ENCODE measurements around the gene CIZ1. TPM values are rescaled to one million over a fixed set of nuclear protein-coding genes. Genes with fewer than 3 reads are reported as not detected.

Gene CIZ1
- total RNA-seq, 1 experiment from 2014 or later, result 62.7 TPM

DNA sequence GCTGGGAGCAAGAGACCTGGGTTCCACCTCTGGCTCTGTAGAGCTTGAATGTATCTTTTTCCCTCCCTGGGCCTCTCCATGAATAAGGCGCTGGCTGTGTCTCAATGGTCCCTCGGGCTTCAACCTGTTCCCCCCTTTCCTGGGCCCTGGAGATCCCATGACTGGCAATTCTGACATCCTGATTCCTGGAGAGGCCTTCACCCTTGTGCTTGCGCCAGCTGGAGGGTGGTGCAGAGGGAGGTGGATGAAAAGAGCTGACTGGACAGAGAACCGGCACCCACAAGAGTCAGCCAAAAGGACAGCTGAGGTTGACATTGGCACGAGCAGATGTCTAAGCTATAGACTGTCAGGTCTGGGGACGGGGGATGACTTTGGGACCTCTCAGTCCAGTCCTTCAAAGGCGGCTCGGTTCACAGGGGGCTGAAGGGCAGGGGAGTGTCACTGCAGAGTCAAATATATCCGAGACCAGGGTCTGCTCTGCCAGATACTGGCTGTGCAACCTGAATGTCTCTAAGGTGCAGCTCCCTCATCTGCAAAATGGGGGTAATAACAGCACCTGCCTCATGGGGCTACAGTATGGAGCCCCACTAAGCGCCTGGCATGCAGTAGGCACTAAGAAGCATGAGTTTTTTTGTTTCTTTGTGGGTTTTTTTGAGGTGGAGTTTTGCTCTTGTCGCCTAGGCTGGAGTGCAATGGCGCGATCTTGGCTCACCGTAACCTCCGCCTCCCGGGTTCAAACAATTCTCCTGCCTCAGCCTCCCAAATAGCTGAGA is 25.6 kb upstream of the CIZ1 start:
- no peaks in the 10 kb centered on the region for H3K79me2 ChIP-seq (ENCODE audit: low read length)
- no peak overlapping the region for H3K9ac ChIP-seq (ENCODE audit: low read length)
- H3K27ac ChIP-seq (ENCODE audit: low read length), result no peak overlapping the region
- no peak for DNase-seq
- H3K4me3 ChIP-seq (ENCODE audit: low read length), result no peak overlapping the region
- H3K9me3 ChIP-seq (ENCODE audit: low read length), result no peaks in the 10 kb centered on the region
- no peaks in the 10 kb centered on the region for H3K27me3 ChIP-seq (ENCODE audit: low read length)
- H3K9me2 ChIP-seq (replicated peaks; ENCODE audit: insufficient read depth, low read length), result no peaks in the 10 kb centered on the region
- H3K4me1 ChIP-seq (ENCODE audit: low read length), result peaks cover 12% of the 10 kb centered on the region
- H2AFZ ChIP-seq (ENCODE audit: low read length), result no peak overlapping the region
- no peaks in the 10 kb centered on the region for H3K36me3 ChIP-seq (ENCODE audit: insufficient read depth, low read length)
- H3K4me2 ChIP-seq (ENCODE audit: low read depth, low read length, poor library complexity, severe bottlenecking), result no peak overlapping the region
- no peaks in the 10 kb centered on the region for H4K20me1 ChIP-seq (ENCODE audit: insufficient read depth, low read depth, low read length)

DNA sequence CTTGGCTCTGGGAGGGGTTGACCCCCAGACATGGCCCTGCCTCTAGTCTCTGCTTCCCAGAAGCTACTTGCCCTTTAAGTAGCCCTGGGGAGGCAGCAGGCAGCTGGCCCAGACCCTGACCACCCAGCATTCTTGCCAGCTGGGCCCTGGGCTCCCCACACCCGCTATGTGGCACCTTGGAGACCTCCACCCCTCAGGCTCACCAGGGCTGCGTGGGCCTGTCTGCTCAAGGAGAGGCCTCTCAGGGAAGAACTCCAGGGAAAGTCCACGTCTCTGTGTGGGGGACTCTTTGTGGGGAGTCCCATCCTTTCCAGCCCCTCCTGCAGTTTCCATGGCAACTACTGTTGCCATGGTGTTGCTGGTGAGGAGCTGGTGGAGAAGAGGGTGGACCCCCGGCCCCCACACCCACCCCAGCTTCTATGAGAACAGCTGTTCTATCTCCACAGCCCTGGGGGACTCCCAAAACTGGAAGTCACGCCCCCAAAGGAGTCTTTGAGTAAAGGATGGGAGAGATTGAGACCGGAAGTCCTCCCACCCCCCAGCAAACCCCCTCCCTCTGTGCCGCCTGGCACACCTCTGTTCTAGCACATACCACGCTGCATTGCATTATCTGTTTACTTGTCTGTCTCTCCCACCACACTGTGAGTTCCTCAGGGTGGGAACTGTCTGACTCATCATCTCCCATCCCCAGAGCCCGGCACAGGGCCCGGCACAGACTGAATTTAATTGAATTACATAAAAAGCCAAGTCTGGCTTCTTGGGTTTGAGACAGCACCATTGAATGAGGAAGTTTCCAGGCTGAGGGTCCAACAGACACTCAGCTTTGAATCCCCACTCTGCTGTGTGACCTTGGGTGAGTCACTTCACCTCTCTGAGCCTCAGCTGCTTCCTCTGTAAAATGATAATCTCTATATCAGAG is 24.4 kb upstream of the CIZ1 start:
- no peak overlapping the region for H3K4me3 ChIP-seq (ENCODE audit: low read length)
- peaks cover 12% of the 10 kb centered on the region for H3K4me1 ChIP-seq (ENCODE audit: low read length)
- no peaks in the 10 kb centered on the region for H3K79me2 ChIP-seq (ENCODE audit: low read length)
- H3K9me2 ChIP-seq (replicated peaks; ENCODE audit: insufficient read depth, low read length), result no peaks in the 10 kb centered on the region
- H3K27me3 ChIP-seq (ENCODE audit: low read length), result no peaks in the 10 kb centered on the region
- no peaks in the 10 kb centered on the region for H3K9me3 ChIP-seq (ENCODE audit: low read length)
- H2AFZ ChIP-seq (ENCODE audit: low read length), result no peak overlapping the region
- no peaks in the 10 kb centered on the region for H3K36me3 ChIP-seq (ENCODE audit: insufficient read depth, low read length)
- no peaks in the 10 kb centered on the region for H4K20me1 ChIP-seq (ENCODE audit: insufficient read depth, low read depth, low read length)
- H3K9ac ChIP-seq (ENCODE audit: low read length), result no peak overlapping the region
- H3K27ac ChIP-seq (ENCODE audit: low read length), result no peak overlapping the region
- no peak overlapping the region for H3K4me2 ChIP-seq (ENCODE audit: low read depth, low read length, poor library complexity, severe bottlenecking)
- no peak for DNase-seq

DNA sequence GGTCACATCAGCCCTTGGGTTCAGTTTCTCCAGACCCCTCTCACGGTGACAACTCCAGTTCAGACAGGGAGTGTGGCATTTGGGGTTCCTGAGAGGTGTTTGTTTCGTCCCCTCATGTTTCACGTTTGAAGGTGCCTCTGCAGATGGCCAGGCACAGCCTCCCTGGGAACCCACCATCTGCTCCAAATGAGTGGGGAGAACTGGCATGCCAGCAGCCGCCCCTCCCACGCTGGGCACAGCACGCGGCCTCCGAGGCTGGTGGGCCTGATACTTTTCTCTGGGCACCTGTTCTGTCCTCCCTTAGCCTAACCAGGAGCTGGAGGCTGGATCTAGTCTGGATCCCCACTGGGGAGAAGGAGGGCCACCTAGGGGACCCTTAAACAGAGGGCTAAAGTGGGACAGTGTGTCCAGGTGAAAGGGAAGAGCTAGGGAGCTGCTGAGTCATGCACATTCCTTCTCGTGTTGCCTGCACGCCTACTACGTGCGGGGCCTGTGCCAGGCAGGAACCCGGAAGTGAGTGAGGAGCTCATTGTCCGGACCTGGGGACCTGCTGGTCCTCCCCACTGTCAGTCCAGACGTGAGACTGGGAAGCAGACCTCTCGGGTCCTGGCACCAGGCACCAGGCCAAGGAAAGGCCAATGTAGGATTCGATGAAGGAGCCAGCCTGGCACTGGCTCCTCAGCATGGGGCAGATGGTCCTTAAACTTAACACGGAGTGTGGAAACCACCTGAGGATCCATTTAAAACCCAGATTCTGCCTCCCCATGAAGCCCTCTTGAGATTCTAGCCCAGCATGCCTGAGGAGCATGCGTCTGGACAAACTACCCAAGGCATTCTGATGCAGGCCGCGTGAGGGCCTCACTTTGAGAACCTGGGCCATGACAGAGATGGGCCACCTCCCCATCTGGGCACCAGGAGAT is 23.5 kb upstream of the CIZ1 start:
- Histone ChIP-seq H3K27ac (ENCODE audit: low read length) (no peak overlapping the region), H3K27me3 (ENCODE audit: low read length) (no peaks in the 10 kb centered on the region), H3K36me3 (ENCODE audit: insufficient read depth, low read length) (no peaks in the 10 kb centered on the region), H3K9me3 (ENCODE audit: low read length) (no peaks in the 10 kb centered on the region), H2AFZ (ENCODE audit: low read length) (no peak overlapping the region), H3K79me2 (ENCODE audit: low read length) (no peaks in the 10 kb centered on the region), H3K9me2 (replicated peaks; ENCODE audit: insufficient read depth, low read length) (no peaks in the 10 kb centered on the region), H3K4me2 (ENCODE audit: low read depth, low read length, poor library complexity, severe bottlenecking) (no peak overlapping the region), H3K9ac (ENCODE audit: low read length) (no peak overlapping the region), H3K4me1 (ENCODE audit: low read length) (peaks cover 12% of the 10 kb centered on the region), H4K20me1 (ENCODE audit: insufficient read depth, low read depth, low read length) (no peaks in the 10 kb centered on the region), H3K4me3 (ENCODE audit: low read length) (no peak overlapping the region)
- no peak for DNase-seq

DNA sequence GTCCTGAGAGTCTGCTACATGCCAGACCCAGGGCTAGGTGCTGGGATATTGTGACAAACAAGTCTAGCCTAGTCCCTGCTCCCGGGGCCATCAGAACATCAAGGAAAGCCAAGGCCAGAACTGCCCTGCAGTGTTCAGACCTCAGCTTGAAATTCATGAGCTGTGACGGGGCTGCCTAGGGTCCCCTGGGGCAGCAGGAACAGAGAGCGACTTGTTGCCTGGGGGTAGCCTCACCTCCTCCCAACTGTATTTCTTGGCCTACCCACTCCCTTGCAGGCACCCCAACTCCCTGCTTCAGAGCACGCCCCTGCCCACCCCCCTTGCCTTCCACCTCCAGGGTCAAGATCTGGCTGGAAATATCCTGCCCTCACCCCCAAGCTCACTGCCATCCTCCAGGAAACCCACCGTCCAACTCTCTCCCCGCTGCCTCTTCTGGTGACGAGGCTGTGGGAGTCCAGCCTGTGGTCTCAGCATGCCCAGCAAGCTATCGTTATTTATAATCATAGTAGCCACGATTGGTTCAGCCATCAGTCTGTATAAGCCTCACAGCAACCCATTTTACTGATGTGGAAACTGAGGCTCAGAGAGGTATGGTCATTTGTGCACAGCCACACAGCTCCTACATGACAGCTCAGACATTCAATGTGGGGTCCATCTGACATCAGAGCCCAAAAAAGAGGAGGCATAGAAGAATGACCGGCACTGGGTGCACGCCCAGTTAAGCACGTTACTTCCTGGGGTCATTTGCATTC is 22.6 kb upstream of the CIZ1 start:
- no peak overlapping the region for H3K4me3 ChIP-seq (ENCODE audit: low read length)
- H3K79me2 ChIP-seq (ENCODE audit: low read length), result no peaks in the 10 kb centered on the region
- peaks cover 9% of the 10 kb centered on the region for H3K4me1 ChIP-seq (ENCODE audit: low read length)
- H3K9ac ChIP-seq (ENCODE audit: low read length), result no peak overlapping the region
- no peak overlapping the region for H3K4me2 ChIP-seq (ENCODE audit: low read depth, low read length, poor library complexity, severe bottlenecking)
- no peaks in the 10 kb centered on the region for H3K27me3 ChIP-seq (ENCODE audit: low read length)
- H3K9me3 ChIP-seq (ENCODE audit: low read length), result no peaks in the 10 kb centered on the region
- H3K36me3 ChIP-seq (ENCODE audit: insufficient read depth, low read length), result no peaks in the 10 kb centered on the region
- H4K20me1 ChIP-seq (ENCODE audit: insufficient read depth, low read depth, low read length), result no peaks in the 10 kb centered on the region
- DNase-seq, result no peak
- no peaks in the 10 kb centered on the region for H3K9me2 ChIP-seq (replicated peaks; ENCODE audit: insufficient read depth, low read length)
- no peak overlapping the region for H3K27ac ChIP-seq (ENCODE audit: low read length)
- H2AFZ ChIP-seq (ENCODE audit: low read length), result no peak overlapping the region

DNA sequence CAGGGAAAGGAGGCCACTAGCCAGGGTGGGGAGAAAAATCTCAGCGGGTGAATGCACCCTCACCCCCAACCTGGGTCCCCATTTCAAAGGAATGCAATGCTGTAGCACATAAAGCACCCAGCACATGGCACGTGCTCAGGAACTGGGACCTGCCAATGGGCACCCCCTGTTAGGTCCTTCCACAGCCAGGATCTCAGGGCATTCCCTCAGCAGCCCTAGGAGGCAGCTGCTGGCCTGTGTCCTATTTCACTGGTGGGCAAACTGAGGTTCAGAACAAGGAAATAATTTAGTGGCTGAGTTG is 20.6 kb upstream of the CIZ1 start:
- Histone ChIP-seq H3K4me3 (ENCODE audit: low read length) (no peak overlapping the region), H3K4me2 (ENCODE audit: low read depth, low read length, poor library complexity, severe bottlenecking) (no peak overlapping the region), H3K79me2 (ENCODE audit: low read length) (no peaks in the 10 kb centered on the region), H2AFZ (ENCODE audit: low read length) (no peak overlapping the region), H3K9ac (ENCODE audit: low read length) (no peak overlapping the region), H4K20me1 (ENCODE audit: insufficient read depth, low read depth, low read length) (no peaks in the 10 kb centered on the region), H3K27me3 (ENCODE audit: low read length) (no peaks in the 10 kb centered on the region), H3K4me1 (ENCODE audit: low read length) (no peaks in the 10 kb centered on the region; the same call in 1 of the 2 replicates), H3K9me2 (replicated peaks; ENCODE audit: insufficient read depth, low read length) (no peaks in the 10 kb centered on the region), H3K27ac (ENCODE audit: low read length) (no peak overlapping the region), H3K9me3 (ENCODE audit: low read length) (no peaks in the 10 kb centered on the region), H3K36me3 (ENCODE audit: insufficient read depth, low read length) (no peaks in the 10 kb centered on the region)
- no peak for DNase-seq

DNA sequence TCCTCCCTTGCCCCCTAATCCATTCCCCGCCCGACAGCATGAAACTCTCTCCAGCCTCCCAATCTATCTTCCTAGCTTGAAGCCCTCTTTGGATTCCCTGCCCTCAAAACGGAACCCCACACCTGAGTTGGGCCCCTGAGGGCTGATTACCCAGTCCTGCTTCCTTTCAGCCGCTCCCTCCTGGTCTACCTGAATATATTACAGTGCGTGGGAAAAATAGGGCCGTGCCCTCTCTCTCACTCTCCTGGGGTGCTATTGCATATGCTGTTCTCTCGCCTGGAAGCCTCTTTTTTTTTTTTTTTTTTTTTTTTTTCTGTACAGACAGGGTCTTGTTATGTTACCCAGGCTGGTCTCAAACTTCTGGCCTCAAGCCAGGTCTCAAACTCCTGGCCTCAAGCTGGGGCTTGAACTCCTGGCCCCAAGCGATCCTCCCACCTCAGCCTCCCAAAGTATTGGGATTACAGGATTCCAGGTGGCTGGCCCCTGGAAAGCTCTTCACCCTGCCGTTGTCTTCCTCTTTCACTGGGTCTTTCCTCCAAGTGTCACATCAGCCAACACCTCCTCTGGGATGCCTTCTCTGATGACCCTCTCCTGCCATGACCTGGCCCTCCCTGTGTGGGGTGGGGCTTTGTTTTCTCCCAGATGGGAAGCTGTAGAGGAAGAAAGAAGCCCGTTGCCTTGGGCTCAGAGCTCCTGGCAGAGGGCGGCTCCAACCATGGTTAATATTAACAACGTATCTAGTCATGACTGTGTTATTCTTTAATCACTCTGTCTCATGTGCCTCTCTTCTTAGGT is 20.0 kb upstream of the CIZ1 start:
- Histone ChIP-seq H3K4me3 (ENCODE audit: low read length) (no peak overlapping the region), H3K79me2 (ENCODE audit: low read length) (no peaks in the 10 kb centered on the region), H3K4me1 (ENCODE audit: low read length) (no peaks in the 10 kb centered on the region; the same call in 1 of the 2 replicates), H3K9ac (ENCODE audit: low read length) (no peak overlapping the region), H3K27ac (ENCODE audit: low read length) (no peak overlapping the region), H3K27me3 (ENCODE audit: low read length) (no peaks in the 10 kb centered on the region), H2AFZ (ENCODE audit: low read length) (no peak overlapping the region), H3K9me2 (replicated peaks; ENCODE audit: insufficient read depth, low read length) (no peaks in the 10 kb centered on the region), H3K9me3 (ENCODE audit: low read length) (no peaks in the 10 kb centered on the region), H4K20me1 (ENCODE audit: insufficient read depth, low read depth, low read length) (no peaks in the 10 kb centered on the region), H3K4me2 (ENCODE audit: low read depth, low read length, poor library complexity, severe bottlenecking) (no peak overlapping the region), H3K36me3 (ENCODE audit: insufficient read depth, low read length) (no peaks in the 10 kb centered on the region)
- DNase-seq, result no peak

DNA sequence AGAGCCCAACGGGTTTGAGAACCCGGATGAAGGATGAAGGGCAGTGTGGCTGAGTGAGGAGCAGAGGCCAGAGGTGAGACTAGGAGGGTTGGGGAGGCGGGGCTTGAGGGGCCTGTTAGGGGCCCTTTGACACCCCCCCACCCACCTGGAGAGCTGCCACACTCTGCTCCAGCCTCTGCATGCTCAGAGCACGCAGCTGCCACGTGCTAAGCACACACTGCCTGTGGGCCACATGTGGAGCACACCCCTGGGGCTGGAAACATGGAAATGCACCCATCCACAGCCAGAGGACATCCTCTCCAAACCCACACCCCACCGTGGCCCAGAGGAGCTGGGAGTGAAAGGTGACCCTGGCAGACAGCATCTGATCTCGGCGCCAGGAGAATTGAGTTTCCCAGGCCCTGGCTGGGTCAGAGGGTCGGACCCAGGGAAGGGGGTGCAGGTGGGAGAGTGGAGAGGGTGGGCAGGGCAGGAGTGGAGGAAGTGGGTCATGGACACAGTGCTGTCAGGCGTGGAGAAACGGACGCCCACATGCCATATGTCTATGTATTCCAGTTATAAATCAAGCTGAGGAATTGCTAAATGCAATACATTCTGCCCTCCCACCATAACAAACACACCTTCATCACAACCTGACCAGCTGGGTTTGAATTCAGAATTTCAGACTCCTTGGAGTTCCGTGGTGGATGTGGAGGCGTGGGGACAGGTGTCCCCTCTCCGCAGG is 17.7 kb upstream of the CIZ1 start:
- Histone ChIP-seq H3K4me1 (ENCODE audit: low read length) (no peaks in the 10 kb centered on the region; the same call in 1 of the 2 replicates), H3K9ac (ENCODE audit: low read length) (no peak overlapping the region), H3K9me2 (replicated peaks; ENCODE audit: insufficient read depth, low read length) (no peaks in the 10 kb centered on the region), H4K20me1 (ENCODE audit: insufficient read depth, low read depth, low read length) (no peaks in the 10 kb centered on the region), H3K4me2 (ENCODE audit: low read depth, low read length, poor library complexity, severe bottlenecking) (no peak overlapping the region), H3K9me3 (ENCODE audit: low read length) (no peaks in the 10 kb centered on the region), H3K4me3 (ENCODE audit: low read length) (no peak overlapping the region), H2AFZ (ENCODE audit: low read length) (no peak overlapping the region), H3K27me3 (ENCODE audit: low read length) (no peaks in the 10 kb centered on the region), H3K79me2 (ENCODE audit: low read length) (no peaks in the 10 kb centered on the region), H3K36me3 (ENCODE audit: insufficient read depth, low read length) (no peaks in the 10 kb centered on the region), H3K27ac (ENCODE audit: low read length) (no peak overlapping the region)
- DNase-seq, result no peak
